Adrenal gland (tissue), 12 donors: Measurements from ENCODE around the gene SRC. TPM values are rescaled to one million over a fixed set of nuclear protein-coding genes. Genes with fewer than 3 reads are reported as not detected.

ENCODE experiments used
- DNase-seq, 7 donors: peaks; one replicate each; pipeline ENCODE4 v3.0.0-alpha.2; 2019 to 2020
- H3K27ac ChIP-seq, 5 donors: fragments of 200-600 bp; sonication (generic) in 4 of 5; 1 replicate in 3 of 5; 2 replicates in 2 of 5; pipeline versions ENCODE4 v1.5.1 to v1.8.0; 2016 to 2020; ENCODE audit warnings: mild to moderate bottlenecking in 1 of 5
- H3K27me3 ChIP-seq: fragments of 200-600 bp; 2 replicates; pipeline ENCODE4 v1.8.0; 2021
- H3K36me3 ChIP-seq, 2 donors: fragments of 200-600 bp; replicated peaks in 1 of 2; 1 replicate in 1 of 2; 2 replicates in 1 of 2; pipeline versions ENCODE4 v1.5.1 to v1.8.0; 2018 to 2022
- H3K4me1 ChIP-seq, 2 donors: fragments of 200-600 bp; replicated peaks in 1 of 2; 1 replicate in 1 of 2; 2 replicates in 1 of 2; pipeline versions ENCODE4 v1.5.1 to v1.8.0; 2018 to 2021
- H3K4me3 ChIP-seq, 4 donors: fragments of 200-600 bp; sonication (generic) in 3 of 4; one replicate each; pipeline ENCODE4 v1.5.1; 2016 to 2018
- H3K9me3 ChIP-seq, 3 donors: fragments of 200-600 bp; sonication (generic) in 1 of 3; replicated peaks in 1 of 3; 1 replicate in 2 of 3; 2 replicates in 1 of 3; pipeline versions ENCODE4 v1.5.1 to v1.8.0; 2016 to 2021
- CTCF ChIP-seq, 6 experiments: fragments of 450-650 bp in 4 of 6; fragments of 200-600 bp in 2 of 6; sonication (generic) in 1 of 6; IDR thresholded peaks; 1 replicate in 5 of 6; 2 replicates in 1 of 6; pipeline versions ENCODE4 v1.5.1 to v1.8.0; 2016 to 2021; ENCODE audit warnings: antibody characterized with exemption in 6 of 6, mild to moderate bottlenecking in 2 of 6, moderate library complexity in 1 of 6
- POLR2A ChIP-seq, 2 donors: fragments of 450-650 bp; IDR thresholded peaks; one replicate each; pipeline ENCODE4 v1.6.1; 2017; ENCODE audit warnings: antibody characterized with exemption in 2 of 2, mild to moderate bottlenecking in 2 of 2, moderate library complexity in 1 of 2
- WGBS, 4 donors: extraction: QIAGEN DNeasy Blood & Tissue Kit in 2 of 4; methylation state at CpG; one replicate each; pipeline versions ENCODE4 v1.1.5 to v1.1.7; 2013 to 2017; 5-methylcytosine and 5-hydroxymethylcytosine counted together
- intact Hi-C, 2 donors: fragments of 100-400 bp; cut with DNase I; formaldehyde crosslinking; loops; one replicate each; pipeline versions ENCODE4 v1.14.1 to v1.15.0; 2022 to 2023
- polyA plus RNA-seq, 3 donors: library from polyadenylated mRNA; stranded (reverse); fragments of 200-250 nt in 2 of 3; fragments of 350-450 nt in 1 of 3; fragmentation: Illumina TruSeq in 1 of 3; extraction: RNeasy Lipid Tissue Mini Kit (QIAGEN cat#74804) in 1 of 3; gene quantifications; one replicate each; pipeline ENCODE4 v1.2.3, GENCODE V29; 2013 to 2014
- total RNA-seq, 9 donors: library from RNA; depleted of rRNA in 4 of 9; stranded (reverse); fragments of >200 nt in 4 of 9; fragments of 120-200 nt in 1 of 9; fragmentation: NEBNext Ultra II Directional in 1 of 9; extraction: Animal tissue kit (Norgen Biotek cat#: 25700) in 1 of 9; gene quantifications; one replicate each; pipeline versions ENCODE4 v1.1.0 to v1.2.4, GENCODE V29; 2013 to 2023
- donor health status: healthy with polysubstance abuse.
- donor health status: Bipolar disorder and iron deficiency.
- donor health status: DM: yes; HTN: yes; CAD: no.
- donor health status: DM: no; HTN: no; CAD: no.
- donor health status: DM: no; HTN: no; CAD: no.
- donor health status: DM: yes; HTN: yes; CAD: no.

SRC gene
- total and polyA plus RNA-seq, 12 donors, result 10.6 to 83.0 (median 52.7) TPM

GRCh38 chr20:37431786-37432185, 85.8 kb downstream of the SRC start:
- Histone ChIP-seq H3K27ac (no peak overlapping the region), H3K4me3 (no peak overlapping the region), H3K4me1 (no peaks in the 10 kb centered on the region), H3K9me3 (no peaks in the 10 kb centered on the region), H3K27me3 (no peaks in the 10 kb centered on the region), H3K36me3 (no peaks in the 10 kb centered on the region)
- DNase-seq, result no peak
- intact Hi-C loops, result no loop called here
- TF ChIP-seq CTCF (IDR thresholded peaks at IDR 0.05) (no peak), POLR2A (IDR thresholded peaks at IDR 0.05) (no peak)
- 82 to 91% (median 85%) methylated on average over 7 to 12 of the region's 12 CpGs for WGBS, 4 donors

- no peaks in the 10 kb centered on the region for H3K27me3 ChIP-seq
- DNase-seq, result no peak
- no peaks in the 10 kb centered on the region for H3K9me3 ChIP-seq
- no peak overlapping the region for H3K27ac ChIP-seq
- TF ChIP-seq POLR2A (IDR thresholded peaks at IDR 0.05) (no peak), CTCF (IDR thresholded peaks at IDR 0.05) (no peak)
- 41 to 74% (median 56%) methylated on average over 1 of the region's 1 CpG for WGBS, 4 donors
- H3K4me1 ChIP-seq, result no peaks in the 10 kb centered on the region
- no peaks in the 10 kb centered on the region for H3K36me3 ChIP-seq
- intact Hi-C loops, result no loop called here
- no peak overlapping the region for H3K4me3 ChIP-seq
Measured at GRCh38 chr20:37432606-37433005, 86.7 kb downstream of the SRC start.

- Histone ChIP-seq H3K36me3 (no peaks in the 10 kb centered on the region), H3K4me3 (no peak overlapping the region), H3K9me3 (no peaks in the 10 kb centered on the region), H3K27ac (no peak overlapping the region), H3K27me3 (no peaks in the 10 kb centered on the region), H3K4me1 (no peaks in the 10 kb centered on the region)
- 45 to 57% (median 49%) methylated on average over 4 of the region's 4 CpGs for WGBS, 4 donors
- DNase-seq, result no peak
- intact Hi-C loops, result no loop called here
- TF ChIP-seq CTCF (IDR thresholded peaks at IDR 0.05), result no peak
- no peak for TF ChIP-seq POLR2A (IDR thresholded peaks at IDR 0.05)
Measured at GRCh38 chr20:37435607-37436006, 89.7 kb downstream of the SRC start.

GRCh38 chr20:37436527-37437186, 90.7 kb downstream of the SRC start:
- Histone ChIP-seq H3K4me1 (no peaks in the 10 kb centered on the region), H3K9me3 (no peaks in the 10 kb centered on the region), H3K27me3 (no peaks in the 10 kb centered on the region), H3K27ac (no peak overlapping the region), H3K4me3 (no peak overlapping the region), H3K36me3 (no peaks in the 10 kb centered on the region)
- no peak for DNase-seq
- 86 to 97% (median 91%) methylated on average over 8 to 9 of the region's 9 CpGs for WGBS, 4 donors
- intact Hi-C loops, result no loop called here
- TF ChIP-seq POLR2A (IDR thresholded peaks at IDR 0.05) (no peak), CTCF (IDR thresholded peaks at IDR 0.05) (no peak)
